NCI-H1694 (cell line): ENCODE data around the gene USP40.

Source experiments
- DNase-seq: peaks from one replicate; lab custom pipeline; 2025; lab: John Stamatoyannopoulos, UW

Gene USP40

DNA sequence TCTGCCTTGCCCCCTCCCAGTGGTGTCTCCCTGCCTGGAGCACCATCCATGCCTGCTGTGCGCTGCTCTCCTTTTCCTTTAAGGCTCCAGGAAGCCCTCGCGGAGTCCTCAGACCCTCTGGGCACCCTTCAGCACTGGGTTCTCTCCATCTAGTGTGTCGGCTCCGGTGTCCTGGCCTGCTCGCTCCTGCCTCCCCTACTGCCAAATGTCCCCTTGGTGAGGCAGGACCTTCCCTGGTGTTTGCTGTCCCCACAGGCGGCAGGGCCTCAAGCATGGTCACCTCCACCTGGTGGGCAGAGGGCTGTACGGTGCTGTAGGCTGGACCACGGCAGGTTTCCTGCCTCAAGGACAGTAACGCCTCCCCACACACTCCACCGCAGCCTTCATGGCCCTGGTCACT is 122.1 kb downstream of the USP40 start:
- no peak for DNase-seq

DNA sequence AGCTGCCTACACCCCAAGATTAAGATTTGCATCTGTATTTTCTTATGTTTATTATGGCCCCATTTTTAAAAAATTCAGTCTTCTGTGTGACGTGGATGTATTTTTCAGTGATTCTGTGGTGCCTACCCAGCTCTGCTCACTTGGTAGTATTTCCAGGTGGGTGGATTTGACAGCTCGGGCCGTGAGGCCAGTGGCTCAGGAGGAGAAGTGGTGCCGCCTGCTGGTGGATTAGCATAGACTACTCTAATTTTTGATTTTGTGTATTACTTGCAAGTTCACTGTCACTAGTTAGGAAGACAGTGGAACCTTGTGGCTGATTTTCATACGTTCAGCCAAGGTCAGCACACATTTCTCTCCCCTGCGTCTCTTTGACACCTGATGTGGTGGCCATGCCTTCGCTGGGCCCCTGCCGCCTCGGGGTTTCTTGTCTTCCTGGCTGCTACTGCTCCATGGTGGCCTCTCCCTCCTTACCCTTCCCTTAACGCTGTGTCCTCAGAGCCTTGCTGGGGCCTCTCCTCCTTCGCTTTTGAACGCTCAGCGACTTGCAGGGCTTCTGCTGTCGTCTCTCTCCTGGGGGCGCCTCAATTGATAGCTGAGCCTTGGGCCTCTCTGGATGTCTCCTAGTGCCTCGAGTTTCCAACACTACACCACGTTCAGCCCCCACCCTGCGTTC is 122.9 kb downstream of the USP40 start:
- DNase-seq, result peak; percentile 73

DNA sequence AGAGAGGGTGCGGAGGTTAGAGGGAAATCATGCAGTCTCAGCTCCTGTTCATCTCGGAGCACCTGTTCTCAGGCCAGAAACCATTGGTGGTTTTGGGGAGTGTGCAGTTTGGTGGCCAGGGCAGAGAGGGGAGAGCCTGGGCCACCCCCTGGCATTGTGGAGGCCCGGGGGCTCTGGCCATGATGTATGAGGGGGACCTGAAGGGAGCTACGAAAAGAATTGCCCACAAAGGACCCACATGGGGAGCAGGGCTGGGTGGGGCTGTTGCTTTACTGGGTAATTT is 124.6 kb downstream of the USP40 start:
- no peak for DNase-seq

DNA sequence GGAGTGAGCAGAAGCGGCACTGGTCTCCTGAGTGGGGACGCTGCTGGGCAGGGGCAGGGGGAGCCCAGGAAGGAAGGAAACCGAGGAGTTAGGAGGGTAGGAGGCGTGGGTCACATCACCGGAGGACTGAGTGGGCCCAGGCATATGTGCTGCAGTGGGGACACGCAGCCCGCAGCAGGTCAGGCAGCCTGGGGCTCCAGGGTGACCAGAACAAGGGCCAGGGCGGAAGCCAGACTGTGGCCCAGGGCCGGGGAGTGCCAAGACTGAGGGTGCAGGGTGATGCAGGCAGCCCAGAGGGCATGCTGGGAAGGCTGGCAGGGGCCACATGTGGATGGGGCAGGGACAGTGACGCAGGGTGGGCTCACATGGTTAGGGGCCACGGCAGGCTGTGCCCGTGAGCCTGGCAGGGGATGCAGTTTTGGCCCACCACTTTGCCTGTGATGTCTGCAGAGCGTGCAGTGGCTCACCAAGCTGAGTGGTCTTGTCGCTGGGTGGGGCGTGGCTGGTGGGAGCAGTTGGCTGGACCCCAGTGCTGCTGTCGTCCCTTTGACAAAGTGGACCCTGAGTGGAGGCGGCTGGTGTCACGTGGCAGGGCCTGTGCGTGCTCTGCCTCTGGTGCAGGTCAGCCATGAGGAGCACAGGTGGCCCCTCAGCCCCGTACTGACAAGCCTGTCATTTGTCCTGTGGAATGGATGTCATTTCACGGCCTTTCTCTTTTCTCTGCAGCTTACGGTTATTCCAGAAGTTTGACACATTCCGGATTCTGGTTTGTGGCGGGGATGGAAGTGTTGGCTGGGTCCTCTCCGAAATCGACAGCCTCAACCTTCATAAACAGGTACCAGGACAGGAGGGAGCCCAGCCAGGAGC is 125.2 kb downstream of the USP40 start:
- DNase-seq, result no peak

DNA sequence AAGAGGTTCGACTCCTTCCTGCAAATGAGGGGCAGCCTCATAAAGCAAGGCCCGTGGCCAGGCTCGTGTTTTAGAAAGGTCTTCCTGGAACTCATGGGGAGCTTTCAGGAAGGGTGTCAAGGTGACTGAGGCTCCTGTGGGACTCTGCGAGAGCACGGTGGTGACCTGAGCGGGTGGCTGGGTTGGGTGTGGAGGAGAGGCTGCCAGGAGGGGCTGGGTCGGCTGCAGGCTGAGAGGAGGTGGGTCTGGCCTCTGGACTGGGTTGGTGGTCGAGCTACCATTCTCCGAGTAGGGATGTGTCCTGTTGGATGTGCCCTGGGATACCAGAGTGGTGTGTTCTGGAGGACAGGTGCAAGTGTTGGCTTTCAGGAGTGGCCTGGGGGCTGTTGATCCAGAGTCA is 125.9 kb downstream of the USP40 start:
- DNase-seq, result no peak

DNA sequence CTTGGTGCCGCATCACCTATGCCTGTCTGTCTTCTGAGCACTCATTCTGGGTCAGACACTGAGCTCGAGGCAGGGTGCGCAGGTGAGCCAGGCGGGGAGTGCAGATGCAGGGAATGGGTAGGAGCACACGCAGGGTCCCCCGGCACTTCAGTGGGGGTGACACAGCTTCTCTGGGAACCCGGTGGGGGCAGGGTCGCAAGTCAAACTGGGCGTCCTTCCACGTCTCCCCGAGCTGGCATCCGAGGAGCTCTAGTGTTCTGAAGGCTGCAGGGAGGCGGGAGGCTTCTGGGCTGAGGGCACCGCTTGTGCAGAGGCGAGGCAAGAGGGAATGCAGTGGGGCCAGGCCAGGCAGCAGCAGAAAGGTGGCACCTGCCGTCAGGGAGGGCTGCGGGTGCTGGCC is 126.3 kb downstream of the USP40 start:
- no peak for DNase-seq

DNA sequence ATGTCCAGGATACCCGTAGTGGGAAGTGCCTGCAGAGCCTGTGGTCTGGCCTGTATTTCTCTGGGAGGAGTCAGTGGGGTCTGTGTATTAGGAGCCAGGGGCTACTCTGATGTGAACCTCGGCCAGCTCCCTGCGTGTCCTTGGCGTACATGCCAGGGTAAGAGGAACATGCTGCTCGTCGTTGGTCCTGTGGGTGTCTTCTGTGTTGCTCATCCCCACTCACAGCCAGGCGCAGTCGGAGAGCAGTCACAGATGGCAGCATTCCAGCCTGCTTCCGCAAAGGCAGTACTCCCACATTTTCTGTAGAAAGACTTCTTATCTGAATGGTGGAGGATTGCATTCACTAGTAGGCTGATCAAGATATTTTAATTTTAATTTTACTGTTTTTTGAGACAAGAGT is 127.4 kb downstream of the USP40 start:
- DNase-seq, result no peak

DNA sequence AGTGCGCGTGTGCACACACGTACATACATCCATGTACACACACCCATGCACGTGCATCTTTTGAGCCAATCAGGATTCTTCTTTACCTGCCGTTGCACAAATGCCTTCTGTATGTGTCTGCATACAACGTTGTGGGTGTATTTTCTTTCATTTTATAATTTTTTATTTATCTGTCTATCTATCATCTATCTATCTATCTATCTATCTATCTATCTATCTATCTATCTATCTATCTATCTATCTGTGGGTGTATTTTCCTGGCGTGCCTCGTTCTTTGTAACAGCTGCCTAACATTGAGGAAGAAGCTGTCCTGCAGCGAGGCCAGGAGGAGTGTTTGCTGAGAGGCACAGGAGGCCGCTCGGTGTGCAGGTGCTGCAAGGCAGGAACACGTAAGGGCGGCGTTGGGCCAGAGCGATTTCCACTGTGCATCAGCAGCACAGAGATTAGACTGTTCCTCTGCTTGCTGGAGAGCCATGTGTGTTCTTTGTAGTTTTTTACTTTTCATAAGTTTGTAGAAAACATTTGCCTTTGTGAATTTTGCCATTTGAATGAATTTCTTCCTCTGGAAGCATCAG is 127.9 kb downstream of the USP40 start:
- no peak for DNase-seq

DNA sequence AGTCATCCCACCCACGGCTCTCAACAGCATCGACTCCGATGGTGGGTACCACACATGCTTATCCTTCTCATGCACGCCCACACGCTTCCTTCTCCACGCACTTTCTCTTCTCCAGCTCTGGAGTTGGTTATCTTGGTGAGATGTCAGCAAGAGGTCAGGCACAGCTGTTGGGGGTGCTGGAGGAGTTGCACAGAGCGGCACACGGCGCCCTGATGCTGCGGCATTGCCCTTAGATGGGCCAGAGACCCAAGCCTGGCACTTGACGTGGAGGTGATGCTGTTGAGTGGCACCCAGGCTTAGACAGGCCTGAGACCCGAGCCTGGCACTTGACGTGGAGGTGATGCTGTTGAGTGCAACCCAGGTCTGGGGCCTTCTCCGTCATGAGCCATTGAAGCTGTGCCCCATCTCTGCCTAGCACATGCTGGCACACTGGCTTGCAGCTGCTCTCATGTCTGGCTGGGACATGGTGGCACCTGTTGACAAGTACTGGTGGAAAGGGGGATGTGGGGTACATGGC is 129.1 kb downstream of the USP40 start:
- no peak for DNase-seq

DNA sequence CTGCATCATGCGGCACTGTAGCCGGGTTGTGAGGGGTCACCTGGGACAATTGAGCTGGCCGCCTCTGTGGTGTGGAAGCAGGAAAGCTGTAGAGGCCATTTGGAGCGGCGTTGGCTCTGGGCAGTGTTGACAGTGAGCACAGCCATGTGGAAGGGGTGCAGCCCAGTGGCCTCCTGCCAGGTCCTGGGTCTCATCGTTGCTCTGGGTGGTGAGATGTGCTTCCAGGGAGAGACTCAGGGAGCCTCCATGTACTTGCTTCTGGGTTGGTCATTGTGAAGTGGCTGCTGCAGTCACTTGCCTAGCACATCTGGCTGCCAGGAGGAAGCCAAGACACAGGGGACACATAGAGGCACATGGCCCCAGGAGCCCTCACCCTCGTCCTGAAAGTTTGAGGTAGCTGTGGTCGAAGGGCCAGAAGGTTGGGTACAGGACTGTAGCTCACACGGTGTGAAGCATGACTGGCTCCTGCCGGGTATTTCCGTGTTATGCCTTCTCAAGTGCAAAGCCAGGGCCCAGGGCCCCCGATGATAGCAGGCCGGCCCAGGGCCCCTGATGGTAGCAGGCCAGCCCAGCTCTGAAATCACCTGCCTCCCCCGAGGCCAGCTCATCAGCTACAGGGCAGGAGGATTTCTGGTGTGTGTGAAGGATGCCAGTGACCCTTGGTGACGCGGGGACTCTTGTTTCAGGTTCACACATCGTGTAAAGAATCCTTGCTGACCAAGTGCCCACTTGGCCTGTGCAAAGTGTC is 129.7 kb downstream of the USP40 start:
- no peak for DNase-seq

DNA sequence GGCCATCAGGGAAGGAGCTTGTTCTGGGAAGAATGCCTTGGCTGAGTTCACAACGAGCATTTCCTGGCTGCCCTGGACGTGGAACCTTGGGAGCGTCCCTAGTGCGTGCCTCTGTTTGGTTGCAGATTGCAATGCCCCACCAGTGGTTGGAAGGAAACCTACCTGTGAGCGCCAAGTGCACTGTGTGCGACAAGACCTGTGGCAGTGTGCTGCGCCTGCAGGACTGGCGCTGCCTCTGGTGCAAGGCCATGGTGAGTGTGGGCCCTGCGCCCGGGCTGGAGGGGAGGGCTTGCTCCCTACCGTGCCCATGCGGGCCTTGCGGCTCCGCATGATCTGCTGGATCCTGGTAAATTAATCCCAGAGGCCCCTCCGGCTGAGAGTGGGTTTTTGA is 130.4 kb downstream of the USP40 start:
- no peak for DNase-seq

DNA sequence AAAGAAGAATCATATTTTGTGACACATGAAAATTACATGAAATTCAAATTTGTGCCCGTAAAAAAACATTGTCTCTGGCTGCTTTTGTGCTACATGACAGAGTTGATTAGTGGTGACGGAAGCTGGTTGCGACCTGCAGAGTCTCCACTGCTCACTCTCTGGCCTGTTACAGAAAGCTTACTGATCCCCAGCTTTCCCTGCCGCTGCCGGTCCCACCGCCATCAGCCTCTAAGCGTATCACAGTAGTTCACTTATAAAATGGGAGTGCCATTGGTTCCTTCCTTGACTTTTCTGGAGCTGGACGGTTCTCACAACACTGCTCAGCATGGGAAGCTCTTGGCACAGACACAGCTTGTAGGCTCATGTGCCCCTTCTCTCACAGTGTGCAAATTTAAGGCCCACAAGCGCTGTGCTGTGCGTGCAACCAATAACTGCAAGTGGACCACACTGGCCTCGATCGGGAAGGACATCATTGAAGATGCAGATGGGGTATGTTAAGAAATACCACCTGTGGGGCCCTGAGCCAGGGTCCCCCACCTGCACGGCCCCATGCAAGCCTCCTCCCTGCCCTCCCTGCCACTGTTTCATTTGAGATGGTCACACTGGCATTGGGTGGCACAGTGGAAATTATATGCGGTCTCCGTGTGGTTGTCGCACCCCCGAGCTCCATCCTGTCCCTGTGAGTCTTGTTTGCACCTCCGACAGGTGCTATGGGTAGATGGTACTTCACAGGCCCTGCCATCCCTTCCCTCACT is 131.0 kb downstream of the USP40 start:
- DNase-seq, result no peak

DNA sequence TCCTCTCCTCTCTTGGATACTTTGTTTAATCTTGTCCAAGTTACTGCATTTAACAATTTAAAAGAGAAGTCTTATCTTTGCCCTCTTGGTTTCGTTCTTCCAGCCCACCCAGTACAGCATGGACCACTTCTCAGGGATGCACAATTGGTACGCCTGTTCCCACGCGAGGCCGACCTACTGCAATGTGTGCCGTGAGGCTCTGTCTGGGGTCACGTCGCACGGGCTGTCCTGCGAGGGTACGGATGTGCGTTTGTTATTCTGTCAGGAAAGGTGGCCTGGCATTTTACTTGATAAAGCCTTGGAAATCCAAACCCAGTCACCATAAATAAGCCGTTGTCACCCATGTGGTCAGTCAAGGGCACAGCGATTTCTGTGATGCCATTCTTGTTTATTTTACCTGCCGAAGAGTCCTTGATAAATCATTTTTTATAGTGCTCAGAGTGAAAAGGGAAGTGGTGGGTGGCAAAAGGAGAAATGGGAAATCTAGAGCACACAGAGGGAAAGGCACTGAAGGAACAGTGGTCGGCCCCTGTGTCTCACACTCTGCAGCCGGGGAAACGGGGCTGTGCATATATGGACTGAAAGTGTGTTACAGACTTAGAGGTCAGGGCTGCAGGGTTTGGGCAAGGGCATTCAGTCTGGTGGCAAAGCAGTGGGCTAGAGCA is 131.8 kb downstream of the USP40 start:
- DNase-seq, result no peak

DNA sequence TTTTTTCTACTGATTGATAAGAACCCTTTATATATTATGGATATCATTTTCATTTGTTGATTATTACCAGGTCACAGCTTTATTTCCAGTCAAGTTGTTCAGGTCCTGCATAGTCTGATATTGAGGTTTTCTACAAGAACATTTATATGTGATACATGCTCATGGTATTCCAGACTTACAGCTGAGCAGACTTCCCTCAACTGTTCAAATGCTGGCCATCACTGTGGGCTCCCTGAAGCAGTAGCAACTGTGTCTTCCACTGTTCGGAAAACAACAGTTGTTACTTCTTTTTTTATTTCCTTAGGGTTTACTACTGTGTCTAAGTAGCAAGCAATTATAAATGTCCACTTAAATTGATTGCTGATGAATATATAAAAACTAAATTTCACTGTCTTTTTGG is 132.8 kb downstream of the USP40 start:
- no peak for DNase-seq

DNA sequence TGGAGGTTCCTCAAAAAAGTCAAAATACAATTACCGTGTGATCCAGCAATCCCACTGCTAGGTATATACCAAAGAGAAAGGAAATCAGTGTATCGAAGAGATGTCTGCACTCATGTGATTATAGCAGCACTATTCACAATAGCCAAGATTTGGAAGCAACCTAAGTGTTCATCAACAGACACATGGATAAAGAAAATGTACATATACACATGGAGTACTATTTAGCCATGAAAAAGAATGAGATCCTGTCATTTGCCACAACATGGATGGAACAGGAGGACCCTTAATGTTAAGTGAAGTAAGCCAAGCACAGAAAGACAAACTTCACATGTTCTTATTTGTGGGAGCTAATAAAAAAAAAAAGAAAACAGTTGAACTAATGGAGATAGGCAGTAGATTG is 133.6 kb downstream of the USP40 start:
- no peak for DNase-seq

DNA sequence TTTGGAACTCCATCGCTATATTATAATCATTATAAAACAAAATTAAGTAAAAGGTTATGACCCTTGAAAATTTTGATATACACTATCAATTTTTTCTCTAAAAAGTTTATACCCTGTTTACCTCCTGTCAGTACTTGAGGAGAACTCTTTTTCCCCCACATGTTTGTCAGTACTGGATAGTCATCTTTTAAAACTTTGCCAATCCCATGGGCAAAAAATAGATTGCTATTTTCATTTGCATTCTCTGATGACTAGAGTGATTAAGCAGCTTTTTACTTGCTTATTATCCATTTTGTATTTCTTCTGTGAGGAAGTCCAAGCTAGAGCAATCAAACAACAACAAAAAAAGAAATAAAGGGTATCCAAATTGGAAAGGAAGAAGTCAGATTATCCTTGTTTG is 135.9 kb downstream of the USP40 start:
- DNase-seq, result no peak

DNA sequence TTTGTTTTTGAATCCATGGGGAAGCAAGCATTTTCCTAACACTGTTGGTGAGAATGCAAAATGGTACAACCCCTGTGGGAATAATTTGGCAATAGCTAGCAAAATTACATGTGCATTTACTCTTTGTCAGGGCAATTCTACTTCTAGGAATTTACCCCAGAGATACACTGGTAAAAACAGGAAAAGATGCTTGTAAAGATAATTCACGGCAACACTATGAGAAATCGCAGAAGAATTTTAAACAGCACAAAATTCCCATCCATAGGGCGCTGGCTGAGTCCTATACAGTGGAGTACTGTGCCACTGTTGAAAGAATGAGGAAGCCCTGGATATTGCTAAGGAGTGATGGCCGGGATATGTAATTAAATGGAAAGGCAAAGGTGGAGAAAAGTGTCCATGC is 136.5 kb downstream of the USP40 start:
- DNase-seq, result no peak

DNA sequence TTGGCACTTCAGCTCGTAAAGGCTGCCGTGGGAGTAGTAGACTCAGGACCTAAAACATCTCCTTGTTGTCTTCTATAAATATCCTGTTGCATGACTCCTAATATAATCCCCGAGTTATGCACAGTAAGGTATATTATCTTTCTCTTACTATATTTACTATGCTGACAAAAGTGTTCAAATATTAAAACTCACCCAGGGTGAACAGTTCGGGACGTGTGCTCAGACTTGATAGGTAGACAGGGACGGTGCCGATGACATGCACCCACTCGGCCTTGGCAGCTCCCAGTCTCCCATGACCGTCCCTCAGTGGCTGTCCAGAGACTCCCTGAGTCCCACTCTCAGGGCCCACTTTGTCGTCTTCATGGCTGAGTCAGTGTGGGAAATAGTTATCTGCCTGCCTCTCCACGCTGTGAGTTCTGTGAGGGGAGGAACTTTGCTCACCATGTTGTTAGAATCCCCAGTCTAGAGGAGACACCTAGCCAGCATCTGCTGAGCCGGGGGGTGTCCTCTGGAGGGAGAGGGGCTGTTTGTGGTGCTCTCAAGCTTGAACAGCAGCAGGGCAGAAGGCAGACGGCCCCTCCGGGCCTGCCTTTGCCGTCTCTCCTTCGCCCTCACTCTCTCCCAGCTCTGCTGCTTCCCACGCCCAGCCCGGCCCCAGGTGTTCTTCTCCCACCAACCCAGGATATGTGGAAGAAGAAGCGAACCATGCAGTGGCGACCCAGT is 137.2 kb downstream of the USP40 start:
- no peak for DNase-seq

DNA sequence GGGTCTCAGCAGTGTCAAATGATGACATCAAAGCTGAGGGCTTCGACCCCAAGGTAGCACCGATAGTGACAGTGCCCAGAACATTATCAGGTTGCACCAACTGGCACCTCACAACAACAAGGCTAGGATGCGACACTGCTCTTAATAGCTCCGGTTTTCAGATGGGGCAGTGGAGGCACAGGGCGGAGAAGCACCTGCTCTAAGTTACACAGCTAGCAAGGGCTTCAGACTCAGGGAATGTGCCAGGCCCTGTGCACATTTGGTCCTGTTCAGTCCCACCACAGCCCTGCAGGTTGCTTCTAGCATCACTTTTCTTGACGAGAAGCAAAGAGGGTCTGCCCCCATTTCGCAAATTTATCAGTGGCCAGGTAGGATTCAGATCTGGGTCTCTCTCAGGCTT is 138.1 kb downstream of the USP40 start:
- DNase-seq, result no peak

DNA sequence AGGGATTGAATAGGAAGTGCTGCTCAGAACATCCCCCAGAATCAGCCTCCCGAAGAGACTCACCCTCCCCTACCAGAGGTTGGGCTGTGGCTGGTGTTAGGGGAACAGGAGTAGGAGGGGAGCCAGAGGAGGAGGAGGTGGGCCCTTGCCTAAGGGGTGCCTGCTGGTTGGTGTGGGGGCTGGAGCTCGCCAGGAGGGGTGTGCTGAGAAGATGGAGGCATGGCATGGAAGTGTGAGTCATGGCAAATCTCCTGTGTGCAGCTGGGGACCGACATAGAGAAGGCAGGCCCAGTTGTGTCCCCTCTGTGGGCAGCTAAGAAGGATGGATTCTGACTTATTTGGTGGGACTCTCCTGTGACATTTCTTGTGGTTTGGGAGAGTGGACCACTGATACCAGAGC is 138.6 kb downstream of the USP40 start:
- DNase-seq, result no peak
